ENCODE data around the gene ATP5MC2.

GRCh38 chr12:53626702-53627169 is 49.1 kb downstream of the ATP5MC2 start:
- TF ChIP-seq CTCF (IDR thresholded peaks at IDR 0.05) (no peak), POLR2AphosphoS5 (IDR thresholded peaks at IDR 0.05) (no peak), EP300 (IDR thresholded peaks at IDR 0.05) (no peak), POLR2A (IDR thresholded peaks at IDR 0.05) (no peak)

All from sigmoid colon (tissue), 4 donors.